Measurements from ENCODE around the gene CDH22.

Gene CDH22

GRCh38 chr20:46133886-46134654, 174.2 kb downstream of the CDH22 start:
- DNase-seq = no peak

DNA sequence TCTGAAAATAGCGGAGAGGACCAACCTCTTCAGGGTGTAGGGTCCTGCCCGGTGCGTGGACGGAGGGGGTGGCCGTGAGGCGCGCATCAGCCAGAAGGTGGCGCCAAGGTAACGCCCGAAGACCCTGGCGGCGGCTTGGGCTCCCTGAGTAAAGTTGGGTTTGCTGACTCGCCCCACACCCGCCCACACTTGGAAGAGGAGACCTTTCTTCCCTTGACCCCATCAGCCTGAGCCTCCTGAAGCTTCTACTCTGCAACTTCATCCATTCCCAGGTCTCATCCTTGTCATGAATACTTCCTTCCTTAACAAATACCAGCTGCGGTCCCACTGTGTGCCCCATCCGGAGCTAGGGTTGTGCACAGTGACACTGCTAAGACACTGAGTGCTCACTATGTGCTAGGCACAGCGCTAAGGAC, 175.6 kb downstream of the CDH22 start:
- peak; percentile 88 for DNase-seq

DNA sequence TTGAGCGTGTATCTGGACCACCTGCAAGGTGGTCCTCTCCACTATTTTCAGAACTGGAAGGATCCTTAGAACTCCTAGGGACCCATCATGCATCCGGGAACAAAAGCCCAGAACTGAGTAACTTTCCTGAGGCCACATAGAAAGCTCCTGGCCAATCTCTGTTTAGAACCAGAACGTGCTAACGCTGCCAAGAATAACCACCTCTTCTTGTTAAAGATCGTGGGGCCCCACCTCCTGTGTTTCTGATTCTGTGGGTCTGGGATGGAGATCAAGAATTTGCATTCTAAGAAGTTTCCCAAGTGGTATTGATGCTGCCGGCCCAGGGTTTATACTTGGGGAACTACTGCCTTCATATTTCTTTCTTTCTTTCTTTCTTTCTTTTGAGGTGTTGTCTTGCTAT, 176.9 kb downstream of the CDH22 start:
- no peak for DNase-seq

DNA sequence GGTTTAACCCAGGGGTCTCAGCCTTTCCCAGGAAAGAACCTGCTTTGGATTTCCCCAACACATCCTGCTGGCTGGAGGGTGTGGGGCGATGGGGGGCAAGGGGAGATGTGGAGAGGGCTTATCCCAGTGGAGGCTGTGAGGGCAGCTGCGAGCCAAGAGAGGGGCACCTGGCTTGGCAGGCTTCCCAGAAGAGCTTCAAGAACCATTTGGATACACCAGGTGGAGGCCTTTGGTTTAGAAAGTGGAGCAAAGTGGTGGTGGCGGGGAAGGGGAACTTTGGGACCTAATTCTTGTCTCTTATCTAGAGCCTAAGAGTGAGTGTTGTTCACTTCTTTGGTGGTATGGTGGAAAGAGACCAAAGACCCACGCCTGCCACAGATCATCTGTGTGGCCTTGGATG, 177.8 kb downstream of the CDH22 start:
- peak; percentile 93 for DNase-seq

DNA sequence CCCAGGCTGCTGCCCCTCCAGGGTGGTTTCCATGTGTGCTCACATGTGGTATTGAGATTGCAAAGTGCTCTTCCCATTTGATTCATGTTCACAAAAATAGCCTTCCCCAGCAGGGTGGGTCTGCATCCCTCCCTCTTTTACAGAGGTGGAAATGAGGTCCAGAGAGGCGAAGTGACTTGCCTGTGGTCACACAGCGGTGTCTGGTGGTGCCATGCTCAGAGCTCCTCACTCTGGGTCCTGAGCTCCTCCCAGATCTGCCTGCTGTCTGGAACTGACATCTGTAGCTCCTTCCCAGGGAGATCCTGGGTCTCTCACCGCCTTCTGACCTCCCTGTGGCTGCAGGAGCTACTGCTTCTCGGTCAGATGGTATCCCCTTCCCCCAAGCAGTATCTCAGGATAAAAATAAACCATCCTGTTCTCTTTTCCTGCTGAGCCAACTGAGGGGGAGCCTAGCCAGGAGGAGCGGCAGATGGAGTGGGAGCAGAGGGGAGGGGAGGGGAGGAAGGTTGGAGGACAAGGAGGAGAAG, 178.3 kb downstream of the CDH22 start:
- peak; percentile 96 for DNase-seq

- DNase-seq = peak; percentile 88
Observed at GRCh38 chr20:46128310-46129151, 179.8 kb downstream of the CDH22 start.

DNA sequence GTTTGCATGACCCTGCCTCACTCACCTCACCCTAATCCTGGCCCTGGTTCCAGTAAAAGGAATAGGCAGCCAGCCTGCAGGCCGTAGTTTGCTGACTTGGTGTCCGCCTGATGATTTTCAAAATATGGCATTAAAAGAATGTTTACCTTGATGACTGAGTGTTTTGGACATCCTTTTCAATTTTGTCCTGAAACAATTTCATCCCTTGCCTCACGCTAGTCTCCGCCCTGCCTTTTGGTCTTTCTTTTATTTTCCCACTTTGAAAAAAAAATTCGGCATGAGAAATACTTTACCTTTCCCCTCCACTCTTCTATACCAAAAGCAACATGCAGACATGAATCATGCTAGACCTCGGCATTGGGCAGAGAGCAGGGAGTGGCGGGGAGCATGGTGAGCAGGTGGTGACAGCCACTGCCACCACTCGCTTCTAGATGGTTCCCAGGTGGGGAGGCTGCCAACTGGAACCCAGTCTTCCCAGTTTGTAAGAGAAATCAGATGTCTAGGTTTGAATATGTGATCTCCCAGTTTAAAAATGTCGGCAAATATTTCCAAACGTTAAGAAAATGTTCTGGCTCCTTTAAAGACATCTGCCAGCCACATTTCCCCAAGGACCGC, 180.8 kb downstream of the CDH22 start:
- DNase-seq = no peak

GRCh38 chr20:46126440-46127056, 181.8 kb downstream of the CDH22 start:
- no peak for DNase-seq

All from NCI-H82 (cell line).